Gastrocnemius medialis (tissue), 4 donors: ENCODE results near the gene MKKS. TPM values are rescaled to one million over a fixed set of nuclear protein-coding genes. Genes with fewer than 3 reads are reported as not detected.

Experiments
- ATAC-seq, 2 donors: fragments of 150-250 bp; one replicate each; pipeline ENCODE4 v1.9.1; 2016
- DNase-seq, 2 donors: peaks; one replicate each; pipeline ENCODE4 v3.0.0-alpha.2; 2019
- H3K27ac ChIP-seq, 4 donors: fragments of 200-600 bp; sonication (generic); 1 replicate in 1 of 4; 2 replicates in 3 of 4; pipeline ENCODE4 v1.5.1; 2016 to 2018; ENCODE audit warnings: mild to moderate bottlenecking in 2 of 4, moderate library complexity in 1 of 4
- H3K27me3 ChIP-seq, 3 donors: fragments of 200-600 bp; sonication (generic) in 2 of 3; 1 replicate in 1 of 3; 2 replicates in 2 of 3; pipeline versions ENCODE4 v1.5.1 to v1.6.0; 2016 to 2019; ENCODE audit warnings: mild to moderate bottlenecking in 1 of 3, moderate library complexity in 1 of 3
- H3K36me3 ChIP-seq, 2 donors: fragments of 200-600 bp; sonication (generic) in 1 of 2; one replicate each; pipeline ENCODE4 v1.5.1; 2017 to 2018
- H3K4me1 ChIP-seq, 2 donors: fragments of 200-600 bp; sonication (generic) in 1 of 2; one replicate each; pipeline ENCODE4 v1.5.1; 2016 to 2017; ENCODE audit warnings: mild to moderate bottlenecking in 2 of 2
- H3K4me3 ChIP-seq, 4 donors: fragments of 200-600 bp; sonication (generic) in 3 of 4; 1 replicate in 1 of 4; 2 replicates in 3 of 4; pipeline ENCODE4 v1.5.1; 2016 to 2019; ENCODE audit warnings: mild to moderate bottlenecking in 2 of 4
- H3K9me3 ChIP-seq, 3 donors: fragments of 200-600 bp; sonication (generic) in 2 of 3; 1 replicate in 1 of 3; 2 replicates in 2 of 3; pipeline ENCODE4 v1.5.1; 2016 to 2019
- POLR2A ChIP-seq, 2 donors: fragments of 450-650 bp; IDR thresholded peaks; one replicate each; pipeline ENCODE4 v1.6.1; 2017; ENCODE audit warnings: antibody characterized with exemption in 2 of 2, mild to moderate bottlenecking in 2 of 2, moderate library complexity in 2 of 2
- in situ Hi-C, 4 donors: fragments of 200-750 bp; cut with MboI; loops; one replicate each; pipeline versions ENCODE4 v1.15.0 to v1.8.0; 2017; ENCODE audit warnings: low sequenced_read_pairs in 4 of 4
- intact Hi-C: fragments of 100-400 bp; cut with DNase I; formaldehyde crosslinking; loops from one replicate; pipeline ENCODE4 v1.15.1; 2023; ENCODE audit warnings: low total_unique reads
- total RNA-seq, 4 donors: library from RNA; depleted of rRNA; stranded (reverse); fragments of >200 nt; gene quantifications; one replicate each; pipeline versions ENCODE4 v1.1.0 to v1.2.3, GENCODE V29; 2016
- TF ChIP-seq, protein P1 (sequence below), 5 experiments: fragments of 450-650 bp in 3 of 5; fragments of 200-600 bp in 2 of 5; sonication (generic) in 2 of 5; IDR thresholded peaks in 4 of 5; conservative IDR thresholded peaks in 1 of 5; 1 replicate in 4 of 5; 2 replicates in 1 of 5; pipeline ENCODE4 v1.5.1; 2016 to 2019; ENCODE audit warnings: antibody characterized with exemption in 5 of 5, mild to moderate bottlenecking in 3 of 5, moderate library complexity in 3 of 5

MKKS gene
- total RNA-seq, 4 donors from 2014 or later = 8.1 to 15.2 (median 14.6) TPM

DNA sequence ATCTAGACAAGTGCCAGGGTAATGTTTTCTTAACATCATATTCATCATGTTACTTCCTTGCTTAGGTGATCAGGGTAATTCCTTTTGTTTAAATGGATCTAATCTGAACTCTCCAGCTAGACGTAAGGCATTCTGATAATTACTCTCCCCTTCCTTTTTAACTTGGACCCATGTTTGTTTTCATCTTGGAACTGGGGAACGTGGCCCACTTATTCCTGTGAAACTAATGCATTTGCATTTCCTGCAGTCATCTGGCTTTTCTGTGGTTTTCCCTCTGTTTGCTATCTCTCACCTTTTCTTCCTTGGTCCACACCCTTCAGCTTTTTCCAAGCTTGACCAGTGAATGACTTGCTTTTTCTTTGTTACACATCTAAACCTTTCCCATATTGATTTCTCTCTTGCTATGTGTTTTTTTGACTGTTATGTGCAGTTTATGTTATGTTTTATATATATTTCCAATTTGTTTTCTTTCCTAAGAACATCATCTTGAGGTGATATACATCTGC, 34.4 kb upstream of the MKKS start:
- DNase-seq (no peak), ATAC-seq (no peak)
- no peaks in the 10 kb centered on the region for H3K36me3 ChIP-seq
- intact Hi-C loops = loop anchor here (5.0 kb wide), 1 partner anchor 69 kb away; no protein-coding TSS in a partner anchor
- H3K4me1 ChIP-seq = peaks cover 8 to 26% of the 10 kb centered on the region in 2 donors
- no peaks in the 10 kb centered on the region for H3K9me3 ChIP-seq
- H3K27ac ChIP-seq = peak overlapping the region in 1 of 4 donors; percentile 23
- in situ Hi-C loops = loop anchor here in 2 of 4 donors (10.0 to 25.0 kb wide), 2 partner anchors 806 to 1069 kb away; no protein-coding TSS in a partner anchor
- TF ChIP-seq POLR2A (IDR thresholded peaks at IDR 0.05) = no peak
- TF ChIP-seq, protein P1, sequence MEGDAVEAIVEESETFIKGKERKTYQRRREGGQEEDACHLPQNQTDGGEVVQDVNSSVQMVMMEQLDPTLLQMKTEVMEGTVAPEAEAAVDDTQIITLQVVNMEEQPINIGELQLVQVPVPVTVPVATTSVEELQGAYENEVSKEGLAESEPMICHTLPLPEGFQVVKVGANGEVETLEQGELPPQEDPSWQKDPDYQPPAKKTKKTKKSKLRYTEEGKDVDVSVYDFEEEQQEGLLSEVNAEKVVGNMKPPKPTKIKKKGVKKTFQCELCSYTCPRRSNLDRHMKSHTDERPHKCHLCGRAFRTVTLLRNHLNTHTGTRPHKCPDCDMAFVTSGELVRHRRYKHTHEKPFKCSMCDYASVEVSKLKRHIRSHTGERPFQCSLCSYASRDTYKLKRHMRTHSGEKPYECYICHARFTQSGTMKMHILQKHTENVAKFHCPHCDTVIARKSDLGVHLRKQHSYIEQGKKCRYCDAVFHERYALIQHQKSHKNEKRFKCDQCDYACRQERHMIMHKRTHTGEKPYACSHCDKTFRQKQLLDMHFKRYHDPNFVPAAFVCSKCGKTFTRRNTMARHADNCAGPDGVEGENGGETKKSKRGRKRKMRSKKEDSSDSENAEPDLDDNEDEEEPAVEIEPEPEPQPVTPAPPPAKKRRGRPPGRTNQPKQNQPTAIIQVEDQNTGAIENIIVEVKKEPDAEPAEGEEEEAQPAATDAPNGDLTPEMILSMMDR (IDR thresholded peaks at IDR 0.05 in 4 of 5, conservative IDR thresholded peaks at IDR 0.05 in 1 of 5) = no peak
- no peaks in the 10 kb centered on the region for H3K27me3 ChIP-seq
- no peak overlapping the region for H3K4me3 ChIP-seq

DNA sequence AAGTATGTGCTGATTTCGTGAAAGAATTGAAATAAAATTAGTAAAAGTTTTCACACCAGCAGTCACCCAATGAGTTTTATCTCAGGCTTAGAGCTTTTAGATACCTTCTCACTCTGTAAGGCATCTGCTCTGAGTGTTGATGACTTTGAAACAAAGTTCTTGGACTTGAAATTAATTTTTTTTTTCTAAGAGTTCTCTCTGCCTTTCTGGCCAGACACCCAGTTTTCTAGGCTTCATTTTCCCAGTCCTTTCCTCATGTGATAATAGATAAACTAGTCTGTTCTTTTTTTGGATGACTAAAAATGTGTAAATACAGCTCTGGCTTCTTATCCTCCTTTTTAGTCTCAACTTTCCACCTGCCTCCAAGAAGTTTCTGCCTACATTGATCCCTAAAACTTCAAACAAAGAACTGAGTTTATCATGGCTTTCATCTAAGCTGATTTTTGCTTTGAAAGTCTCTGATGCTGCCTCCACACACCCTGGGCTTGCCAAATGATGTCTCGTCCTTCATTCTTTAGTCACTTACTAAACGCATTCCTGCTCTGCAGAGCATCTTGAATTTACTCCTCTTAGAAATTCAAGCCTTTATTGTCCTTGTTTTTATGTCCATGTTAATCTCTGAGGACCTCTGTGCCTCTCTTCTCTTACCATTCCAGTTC, 33.8 kb upstream of the MKKS start:
- TF ChIP-seq, protein P1 (IDR thresholded peaks at IDR 0.05 in 4 of 5, conservative IDR thresholded peaks at IDR 0.05 in 1 of 5) = no peak
- no peak for TF ChIP-seq POLR2A (IDR thresholded peaks at IDR 0.05)
- H3K4me1 ChIP-seq = peaks cover 8 to 26% of the 10 kb centered on the region in 2 donors
- peak overlapping the region in 2 of 4 donors; percentile 8 to 23 for H3K27ac ChIP-seq
- H3K4me3 ChIP-seq = no peak overlapping the region
- no peaks in the 10 kb centered on the region for H3K9me3 ChIP-seq
- H3K27me3 ChIP-seq = no peaks in the 10 kb centered on the region
- DNase-seq (no peak), ATAC-seq (no peak)
- in situ Hi-C loops (loop anchor here in 2 of 4 donors (10.0 to 25.0 kb wide), 2 partner anchors 807 to 1069 kb away; no protein-coding TSS in a partner anchor), intact Hi-C loops (loop anchor here (5.0 kb wide), 1 partner anchor 69 kb away; no protein-coding TSS in a partner anchor)
- H3K36me3 ChIP-seq = no peaks in the 10 kb centered on the region

DNA sequence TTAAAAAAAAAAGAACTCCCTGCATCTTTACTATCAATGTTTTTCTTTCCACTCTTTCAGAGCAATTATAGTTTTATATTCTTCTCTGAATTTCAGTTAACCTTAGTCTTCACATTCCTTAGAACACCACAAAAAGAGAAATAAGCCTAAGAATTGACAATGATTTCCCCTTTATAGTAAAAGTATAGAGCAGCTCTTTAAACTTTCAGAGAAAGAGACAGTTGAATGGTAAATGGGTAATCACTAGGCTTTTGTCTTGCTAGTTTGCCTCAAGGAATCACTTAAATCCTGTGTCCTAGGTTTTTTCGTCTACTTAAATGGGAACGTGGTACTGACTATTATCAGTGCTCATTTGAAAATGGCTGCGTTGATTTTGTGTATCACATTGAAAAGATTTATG, 32.8 kb upstream of the MKKS start:
- intact Hi-C loops = loop anchor here (5.0 kb wide), 1 partner anchor 70 kb away; no protein-coding TSS in a partner anchor
- peak overlapping the region; percentile 27 to 48 (median 38) for H3K27ac ChIP-seq

DNA sequence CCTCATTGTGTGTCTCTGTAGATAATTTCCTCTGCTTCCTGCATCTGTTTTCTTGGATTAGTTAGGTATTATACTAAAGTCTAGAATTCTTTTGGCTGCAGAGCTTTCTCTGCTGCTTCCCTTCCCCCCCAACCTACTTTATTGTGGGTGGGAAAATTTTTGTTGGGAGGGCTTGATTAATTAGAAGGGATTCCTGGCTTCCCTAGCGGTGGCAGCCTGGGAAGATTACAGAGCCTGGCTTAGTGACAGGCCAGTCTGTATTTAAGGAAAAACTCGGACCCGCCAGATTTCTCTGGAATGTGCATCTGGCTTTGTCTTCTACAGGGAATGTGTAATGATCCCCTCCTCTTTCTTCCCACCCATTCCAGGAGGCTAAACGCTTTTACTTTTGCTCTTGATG, 32.3 kb upstream of the MKKS start:
- intact Hi-C loops = loop anchor here (5.0 kb wide), 1 partner anchor 71 kb away; no protein-coding TSS in a partner anchor

More for the DNA sequence above, 32.8 kb upstream of the MKKS start:
- no peaks in the 10 kb centered on the region for H3K9me3 ChIP-seq
- ATAC-seq (no peak), DNase-seq (no peak)
- TF ChIP-seq, protein P1 (IDR thresholded peaks at IDR 0.05 in 4 of 5, conservative IDR thresholded peaks at IDR 0.05 in 1 of 5) = no peak
- TF ChIP-seq POLR2A (IDR thresholded peaks at IDR 0.05) = no peak
- H3K4me3 ChIP-seq = peak overlapping the region in 1 of 4 donors; percentile 6
- H3K4me1 ChIP-seq = peaks cover 8 to 26% of the 10 kb centered on the region in 2 donors
- in situ Hi-C loops = loop anchor here in 2 of 4 donors (10.0 to 25.0 kb wide), 2 partner anchors 808 to 1070 kb away; no protein-coding TSS in a partner anchor
- no peaks in the 10 kb centered on the region for H3K27me3 ChIP-seq
- no peaks in the 10 kb centered on the region for H3K36me3 ChIP-seq

More for the DNA sequence above, 32.3 kb upstream of the MKKS start:
- DNase-seq (no peak), ATAC-seq (no peak)
- H3K27ac ChIP-seq = peak overlapping the region; percentile 27 to 48 (median 38)
- no peaks in the 10 kb centered on the region for H3K27me3 ChIP-seq
- H3K36me3 ChIP-seq = no peaks in the 10 kb centered on the region
- in situ Hi-C loops = loop anchor here in 2 of 4 donors (10.0 to 25.0 kb wide), 2 partner anchors 808 to 1071 kb away; no protein-coding TSS in a partner anchor
- H3K4me1 ChIP-seq = peaks cover 8 to 26% of the 10 kb centered on the region in 2 donors
- no peak for TF ChIP-seq POLR2A (IDR thresholded peaks at IDR 0.05)
- TF ChIP-seq, protein P1 (IDR thresholded peaks at IDR 0.05 in 4 of 5, conservative IDR thresholded peaks at IDR 0.05 in 1 of 5) = no peak
- H3K9me3 ChIP-seq = no peaks in the 10 kb centered on the region
- H3K4me3 ChIP-seq = peak overlapping the region in 1 of 4 donors; percentile 6
